Activated T-helper 2 cell treated with anti-CD3 and anti-CD28 coated beads, Interferon-gamma antibody, Interleukin-2, Interleukin-4, amounts not matched to agents 10 μg/mL and 5 μg/mL and 100 μg/mL, durations not matched to agents 14 hours and 24 hours and 36 hours (primary cell): ENCODE results near the gene ARF1. TPM values are rescaled to one million over a fixed set of nuclear protein-coding genes. Genes with fewer than 3 reads are reported as not detected.

Experiments
- DNase-seq: peaks from one replicate; pipeline ENCODE4 v3.0.0; 2021; ENCODE audit warnings: low spot score
- H3K27ac Mint-ChIP-seq: one replicate; pipeline ENCODE4 v1.8.0; 2021; ENCODE audit warnings: mixed read lengths
- H3K27me3 Mint-ChIP-seq: one replicate; pipeline ENCODE4 v1.8.0; 2021; ENCODE audit warnings: low read depth, mixed read lengths
- H3K36me3 Mint-ChIP-seq: one replicate; pipeline ENCODE4 v1.8.0; 2021; ENCODE audit warnings: low read depth, mixed read lengths
- H3K4me1 Mint-ChIP-seq: one replicate; pipeline ENCODE4 v1.8.0; 2021; ENCODE audit warnings: low read depth, mixed read lengths
- H3K4me3 Mint-ChIP-seq: one replicate; pipeline ENCODE4 v1.8.0; 2021; ENCODE audit warnings: low read depth, mild to moderate bottlenecking, moderate library complexity, mixed read lengths
- H3K9me3 Mint-ChIP-seq: one replicate; pipeline ENCODE4 v1.8.0; 2021; ENCODE audit warnings: mixed read lengths
- intact Hi-C: fragments of 100-400 bp; cut with micrococcal nuclease; formaldehyde crosslinking; loops from one replicate; pipeline ENCODE4 v1.15.1; 2023
- total RNA-seq: library from RNA; stranded (reverse); gene quantifications from 2 replicates; pipeline ENCODE4 v1.2.3, GENCODE V29; 2022

Gene ARF1
- total RNA-seq, 1 donor from 2014 or later, result 410 TPM

GRCh38 chr1:228077565-228078330 is 4.8 kb upstream of the ARF1 start:
- DNase-seq, result no peak
- Mint-ChIP-seq H3K27me3 (no peaks in the 10 kb centered on the region), H3K9me3 (no peaks in the 10 kb centered on the region), H3K4me1 (peaks cover 12% of the 10 kb centered on the region), H3K4me3 (no peak overlapping the region), H3K27ac (no peak overlapping the region), H3K36me3 (peaks cover 3% of the 10 kb centered on the region)
- intact Hi-C loops, result no loop called here

DNA sequence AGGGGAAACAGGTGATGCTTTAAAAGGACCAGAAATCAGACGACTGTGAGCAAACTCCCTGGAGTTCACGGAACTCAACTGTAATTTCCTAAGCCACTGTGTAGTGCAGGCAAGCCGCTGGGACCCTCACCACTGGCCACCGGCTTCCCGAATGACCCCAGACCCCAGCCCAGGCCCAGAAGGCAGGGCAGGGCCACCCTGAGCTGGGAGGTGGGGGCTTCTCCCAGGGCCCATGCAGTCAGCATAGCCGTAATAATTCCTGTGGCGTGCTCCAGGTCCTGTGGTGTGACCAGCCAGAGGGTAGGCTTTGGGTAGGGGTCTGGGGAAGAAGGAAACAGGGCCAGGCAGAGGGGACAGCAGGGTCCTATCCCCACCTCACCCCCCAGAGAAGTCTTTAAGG is 3.5 kb upstream of the ARF1 start:
- Mint-ChIP-seq H3K36me3 (peaks cover 12% of the 10 kb centered on the region), H3K4me3 (no peak overlapping the region), H3K9me3 (no peaks in the 10 kb centered on the region), H3K27ac (no peak overlapping the region), H3K27me3 (no peaks in the 10 kb centered on the region), H3K4me1 (peaks cover 14% of the 10 kb centered on the region)
- intact Hi-C loops, result no loop called here
- no peak for DNase-seq

DNA sequence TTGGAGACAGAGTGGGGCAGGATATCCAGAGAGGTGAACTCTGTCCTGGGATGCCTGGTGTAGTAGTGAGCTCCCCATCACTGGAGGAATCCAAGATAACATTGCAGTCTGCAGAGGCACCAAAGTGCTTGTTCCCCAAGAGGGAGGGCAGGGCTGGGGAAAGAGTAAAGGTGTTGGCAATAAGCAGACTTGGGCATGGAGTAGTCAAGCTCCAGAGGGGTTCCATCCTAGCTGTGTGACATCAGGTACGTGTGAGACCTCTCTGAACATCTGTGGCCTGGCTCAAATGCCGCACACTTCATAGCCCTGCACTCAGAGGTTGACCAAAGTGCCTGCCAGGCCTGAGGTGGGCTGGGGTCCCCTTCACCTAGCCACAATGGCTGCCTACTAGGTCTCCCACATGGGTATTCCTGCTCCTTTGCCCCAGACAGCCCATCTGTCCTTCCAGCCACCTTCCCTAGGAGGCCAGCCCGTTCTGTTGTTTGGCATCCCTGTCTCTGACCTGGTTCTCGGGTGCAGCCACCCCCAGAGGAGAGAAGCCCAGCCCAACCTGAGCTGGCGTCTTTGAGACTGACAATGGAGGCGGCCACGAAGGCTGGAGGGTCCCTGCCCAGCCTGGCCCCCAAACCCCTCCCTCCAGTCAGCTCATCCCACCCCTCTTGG is 2.8 kb upstream of the ARF1 start:
- H3K4me3 Mint-ChIP-seq, result no peak overlapping the region

GRCh38 chr1:228081144-228081543 is 1.4 kb upstream of the ARF1 start:
- intact Hi-C loops, result loop anchor here (5.0 to 10.0 kb wide), 2 partner anchors 316 to 376 kb away; a partner anchor contains a TSS
- Mint-ChIP-seq H3K4me3 (peak overlapping the region; percentile 86), H3K4me1 (peaks cover 33% of the 10 kb centered on the region), H3K27ac (peak overlapping the region; percentile 69), H3K36me3 (peaks cover 28% of the 10 kb centered on the region), H3K9me3 (no peaks in the 10 kb centered on the region), H3K27me3 (no peaks in the 10 kb centered on the region)
- no peak for DNase-seq

More for the DNA sequence above, 2.8 kb upstream of the ARF1 start:
- Mint-ChIP-seq H3K27ac (no peak overlapping the region), H3K4me1 (peaks cover 21% of the 10 kb centered on the region), H3K27me3 (no peaks in the 10 kb centered on the region), H3K36me3 (peaks cover 19% of the 10 kb centered on the region), H3K9me3 (no peaks in the 10 kb centered on the region)
- DNase-seq, result no peak
- intact Hi-C loops, result loop anchor here (5.0 to 10.0 kb wide), 2 partner anchors 315 to 378 kb away; a partner anchor contains a TSS

- Mint-ChIP-seq H3K27me3 (no peaks in the 10 kb centered on the region), H3K36me3 (peaks cover 32% of the 10 kb centered on the region), H3K9me3 (no peaks in the 10 kb centered on the region), H3K4me3 (peak overlapping the region; percentile 86), H3K27ac (peak overlapping the region; percentile 70), H3K4me1 (peaks cover 37% of the 10 kb centered on the region)
- no peak for DNase-seq
- intact Hi-C loops, result loop anchor here (1.0 to 10.0 kb wide), 6 partner anchors 22 to 376 kb away; partner anchors contain the start of genes C1orf35 and MRPL55
Measured at GRCh38 chr1:228081578-228082213, 812 bp upstream of the ARF1 start.

DNA sequence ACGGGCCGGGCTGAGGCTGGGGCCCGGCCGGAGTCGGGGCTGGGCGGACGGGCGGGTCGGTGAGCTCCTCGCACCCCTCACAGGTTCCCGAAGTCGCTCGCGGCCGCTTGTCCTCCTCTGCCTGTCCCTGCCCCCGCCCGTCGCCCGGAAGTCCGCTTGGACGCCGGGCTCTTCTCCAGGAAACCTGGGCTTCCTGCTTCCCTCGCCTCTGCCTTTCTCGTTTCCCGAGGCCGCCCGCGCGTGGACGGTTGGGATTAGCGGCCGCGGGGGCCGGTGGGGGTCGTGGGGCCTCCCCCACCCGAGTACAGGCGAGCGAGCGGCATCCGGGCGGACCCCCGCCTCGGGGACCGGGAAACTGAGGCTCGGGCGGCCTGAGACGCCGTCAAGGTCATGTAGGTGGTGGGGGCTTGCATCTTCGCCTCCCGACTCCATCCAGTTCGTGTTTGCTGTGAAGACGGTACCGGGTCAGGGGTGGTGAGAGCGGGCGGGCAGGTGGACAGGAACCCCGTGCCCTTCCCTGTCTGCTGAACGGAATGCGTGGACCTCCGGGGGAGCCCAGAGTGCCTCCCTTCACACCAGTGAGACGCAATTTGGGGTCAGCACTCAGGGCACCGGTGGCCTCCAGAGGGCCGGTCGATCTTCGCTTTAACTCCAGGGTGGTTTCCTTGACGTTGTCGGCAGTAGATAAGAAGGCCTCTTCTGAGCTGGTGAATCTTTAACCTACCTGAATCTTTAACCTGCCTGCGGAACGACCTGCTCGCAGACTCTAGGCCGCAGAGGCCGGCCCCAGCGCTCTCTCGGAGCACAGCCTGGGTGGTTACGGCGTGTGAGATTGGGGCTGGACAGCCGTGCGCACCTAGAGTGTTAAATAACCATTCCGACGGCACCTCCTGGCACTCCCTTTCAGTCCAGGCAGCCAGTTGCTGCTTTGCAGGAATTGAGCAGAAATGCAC is 686 bp downstream of the ARF1 start:
- intact Hi-C loops, result loop anchor here (1.0 to 10.0 kb wide), 6 partner anchors 20 to 374 kb away; partner anchors contain the start of genes C1orf35 and MRPL55
- H3K9me3 Mint-ChIP-seq, result no peaks in the 10 kb centered on the region
- H3K27ac Mint-ChIP-seq, result peak overlapping the region; percentile 92
- H3K27me3 Mint-ChIP-seq, result no peaks in the 10 kb centered on the region
- H3K4me1 Mint-ChIP-seq, result peaks cover 50% of the 10 kb centered on the region
- H3K4me3 Mint-ChIP-seq, result peak overlapping the region; percentile 89
- H3K36me3 Mint-ChIP-seq, result peaks cover 40% of the 10 kb centered on the region
- no peak for DNase-seq

- H3K27me3 Mint-ChIP-seq, result no peaks in the 10 kb centered on the region
- intact Hi-C loops, result loop anchor here (5.0 to 10.0 kb wide), 2 partner anchors 319 to 373 kb away; a partner anchor contains a TSS
- H3K36me3 Mint-ChIP-seq, result peaks cover 47% of the 10 kb centered on the region
- H3K9me3 Mint-ChIP-seq, result no peaks in the 10 kb centered on the region
- peak overlapping the region; percentile 89 for H3K4me3 Mint-ChIP-seq
- no peak for DNase-seq
- peaks cover 52% of the 10 kb centered on the region for H3K4me1 Mint-ChIP-seq
- H3K27ac Mint-ChIP-seq, result peak overlapping the region; percentile 92
Measured at GRCh38 chr1:228083871-228084278, 1.4 kb downstream of the ARF1 start.

DNA sequence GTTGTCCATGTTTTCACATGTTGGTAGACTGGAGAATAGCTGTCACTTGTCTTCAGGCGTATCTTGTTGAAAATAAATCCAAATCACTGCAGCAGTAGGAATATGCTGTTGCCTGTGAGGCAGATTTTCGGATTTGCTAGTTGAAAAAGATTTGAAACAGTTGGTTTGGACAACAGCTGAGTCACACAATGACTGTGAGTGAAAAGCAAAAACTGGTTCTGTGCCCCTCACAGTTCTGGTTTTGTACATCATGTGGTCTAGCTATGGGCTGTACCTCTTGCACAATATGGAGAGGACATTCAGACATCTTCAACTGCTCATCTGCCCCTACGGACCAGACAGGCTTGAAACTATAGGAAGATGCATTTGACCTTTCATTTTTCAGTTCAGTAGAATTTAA is 1.8 kb downstream of the ARF1 start:
- H3K4me3 Mint-ChIP-seq, result peak overlapping the region; percentile 89
- intact Hi-C loops, result loop anchor here (5.0 to 10.0 kb wide), 2 partner anchors 320 to 373 kb away; a partner anchor contains a TSS
- no peak for DNase-seq
- peak overlapping the region; percentile 92 for H3K27ac Mint-ChIP-seq
- H3K4me1 Mint-ChIP-seq, result peaks cover 54% of the 10 kb centered on the region
- H3K9me3 Mint-ChIP-seq, result no peaks in the 10 kb centered on the region
- H3K36me3 Mint-ChIP-seq, result peaks cover 52% of the 10 kb centered on the region
- H3K27me3 Mint-ChIP-seq, result no peaks in the 10 kb centered on the region

GRCh38 chr1:228084797-228085196 is 2.3 kb downstream of the ARF1 start:
- Mint-ChIP-seq H3K36me3 (peaks cover 54% of the 10 kb centered on the region), H3K4me3 (peak overlapping the region; percentile 89), H3K9me3 (no peaks in the 10 kb centered on the region), H3K27ac (peak overlapping the region; percentile 92), H3K27me3 (no peaks in the 10 kb centered on the region), H3K4me1 (peaks cover 55% of the 10 kb centered on the region)
- no peak for DNase-seq
- intact Hi-C loops, result loop anchor here (5.0 to 10.0 kb wide), 2 partner anchors 320 to 373 kb away; a partner anchor contains a TSS

DNA sequence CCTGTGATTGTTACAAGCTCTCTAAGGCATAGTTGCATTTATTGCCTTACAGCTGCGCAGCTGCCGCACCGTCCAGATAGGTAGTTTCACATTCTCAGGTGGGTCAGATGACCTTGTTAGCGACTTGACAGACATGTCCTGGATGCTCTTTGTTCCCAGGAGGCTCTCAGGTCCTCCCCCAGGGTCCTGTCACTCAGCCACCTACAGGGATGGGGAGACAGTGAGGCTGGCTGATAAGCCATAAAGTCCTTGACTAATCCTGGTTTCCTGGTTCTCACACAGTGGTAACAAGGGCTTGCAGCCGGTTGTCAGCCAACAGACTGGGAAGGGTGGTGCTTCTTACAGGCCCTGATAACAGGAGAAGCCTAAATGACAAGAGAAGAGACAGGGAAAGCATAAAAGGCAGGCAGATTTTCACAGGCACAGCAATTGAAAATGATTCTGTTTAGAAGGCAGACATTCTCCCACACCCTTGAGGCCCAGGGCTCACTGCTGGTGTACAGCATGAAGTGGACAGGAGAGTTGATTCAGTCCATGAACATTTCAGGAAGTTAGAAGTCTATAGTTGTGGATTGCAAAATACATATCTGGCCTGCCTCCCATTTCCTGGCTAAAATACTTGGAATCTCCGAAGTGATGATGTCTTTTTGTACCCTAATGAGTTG is 2.9 kb downstream of the ARF1 start:
- Mint-ChIP-seq H3K36me3 (peaks cover 60% of the 10 kb centered on the region), H3K27me3 (no peaks in the 10 kb centered on the region), H3K4me1 (peaks cover 56% of the 10 kb centered on the region), H3K27ac (peak overlapping the region; percentile 92), H3K4me3 (peak overlapping the region; percentile 89), H3K9me3 (no peaks in the 10 kb centered on the region)
- no peak for DNase-seq
- intact Hi-C loops, result loop anchor here (10.0 kb wide), 1 partner anchor 321 kb away; no protein-coding TSS in a partner anchor

DNA sequence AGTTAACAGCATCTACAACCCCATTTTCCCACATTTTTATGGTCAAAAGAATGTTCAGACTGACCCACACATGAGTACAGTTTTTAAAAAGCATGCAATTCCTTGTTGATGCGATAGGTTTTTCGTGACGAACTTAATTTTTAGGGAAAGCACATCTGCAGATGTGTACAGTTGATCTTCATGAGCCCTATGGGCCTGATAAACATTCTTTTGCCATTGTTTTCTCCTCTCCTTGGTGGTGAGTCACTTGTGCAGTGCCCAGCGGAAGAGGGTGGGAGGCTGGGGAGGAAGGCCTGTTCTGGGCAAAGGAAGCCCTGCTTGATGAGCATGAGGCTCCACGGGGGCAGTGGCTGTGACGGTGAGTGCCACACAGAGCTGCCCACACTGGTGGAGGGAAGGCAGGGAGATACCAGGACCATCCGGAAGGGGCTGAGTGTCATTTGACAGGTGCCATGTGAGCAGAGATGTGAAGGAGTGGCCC is 5.3 kb downstream of the ARF1 start:
- intact Hi-C loops, result loop anchor here (10.0 kb wide), 1 partner anchor 323 kb away; no protein-coding TSS in a partner anchor
- H3K27me3 Mint-ChIP-seq, result no peaks in the 10 kb centered on the region
- DNase-seq, result no peak
- no peaks in the 10 kb centered on the region for H3K9me3 Mint-ChIP-seq
- H3K36me3 Mint-ChIP-seq, result peaks cover 81% of the 10 kb centered on the region
- peak overlapping the region; percentile 83 for H3K27ac Mint-ChIP-seq
- H3K4me3 Mint-ChIP-seq, result peak overlapping the region; percentile 57
- peaks cover 63% of the 10 kb centered on the region for H3K4me1 Mint-ChIP-seq
